ENCODE measurements around the gene EPG5.

EPG5 gene

DNA sequence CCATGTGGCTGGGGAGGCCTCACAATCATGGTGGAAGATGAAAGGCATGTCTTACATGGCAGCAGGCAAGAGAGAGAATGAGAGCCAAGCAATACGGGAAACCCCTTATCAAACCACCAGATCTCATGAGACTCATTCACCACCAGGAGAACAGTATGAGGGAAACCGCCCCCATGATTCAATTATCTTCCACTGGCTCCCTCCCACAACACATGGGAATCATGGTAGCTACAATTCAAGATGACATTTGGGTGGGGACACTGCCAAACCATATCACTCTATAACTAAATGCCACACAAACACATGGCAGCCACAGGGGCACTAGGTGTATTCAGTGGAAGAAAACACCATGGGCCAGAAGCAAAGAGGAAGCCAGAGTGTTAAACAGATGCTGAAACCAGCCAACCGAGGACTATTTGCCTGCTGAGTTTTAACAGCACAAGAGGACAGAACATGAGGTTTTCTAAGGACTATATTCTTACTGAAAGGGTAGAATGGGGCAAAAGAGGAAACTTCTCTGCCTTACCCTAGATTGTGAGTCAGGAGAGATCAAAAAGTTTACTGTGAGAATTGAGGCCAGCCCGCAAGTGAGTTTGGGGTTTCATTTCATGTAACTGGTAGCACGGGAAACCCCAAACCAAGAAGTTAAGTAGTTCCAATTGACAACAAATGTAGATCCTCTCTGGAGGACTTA lies 92.5 kb downstream of the EPG5 start:
- TF ChIP-seq, protein P1, sequence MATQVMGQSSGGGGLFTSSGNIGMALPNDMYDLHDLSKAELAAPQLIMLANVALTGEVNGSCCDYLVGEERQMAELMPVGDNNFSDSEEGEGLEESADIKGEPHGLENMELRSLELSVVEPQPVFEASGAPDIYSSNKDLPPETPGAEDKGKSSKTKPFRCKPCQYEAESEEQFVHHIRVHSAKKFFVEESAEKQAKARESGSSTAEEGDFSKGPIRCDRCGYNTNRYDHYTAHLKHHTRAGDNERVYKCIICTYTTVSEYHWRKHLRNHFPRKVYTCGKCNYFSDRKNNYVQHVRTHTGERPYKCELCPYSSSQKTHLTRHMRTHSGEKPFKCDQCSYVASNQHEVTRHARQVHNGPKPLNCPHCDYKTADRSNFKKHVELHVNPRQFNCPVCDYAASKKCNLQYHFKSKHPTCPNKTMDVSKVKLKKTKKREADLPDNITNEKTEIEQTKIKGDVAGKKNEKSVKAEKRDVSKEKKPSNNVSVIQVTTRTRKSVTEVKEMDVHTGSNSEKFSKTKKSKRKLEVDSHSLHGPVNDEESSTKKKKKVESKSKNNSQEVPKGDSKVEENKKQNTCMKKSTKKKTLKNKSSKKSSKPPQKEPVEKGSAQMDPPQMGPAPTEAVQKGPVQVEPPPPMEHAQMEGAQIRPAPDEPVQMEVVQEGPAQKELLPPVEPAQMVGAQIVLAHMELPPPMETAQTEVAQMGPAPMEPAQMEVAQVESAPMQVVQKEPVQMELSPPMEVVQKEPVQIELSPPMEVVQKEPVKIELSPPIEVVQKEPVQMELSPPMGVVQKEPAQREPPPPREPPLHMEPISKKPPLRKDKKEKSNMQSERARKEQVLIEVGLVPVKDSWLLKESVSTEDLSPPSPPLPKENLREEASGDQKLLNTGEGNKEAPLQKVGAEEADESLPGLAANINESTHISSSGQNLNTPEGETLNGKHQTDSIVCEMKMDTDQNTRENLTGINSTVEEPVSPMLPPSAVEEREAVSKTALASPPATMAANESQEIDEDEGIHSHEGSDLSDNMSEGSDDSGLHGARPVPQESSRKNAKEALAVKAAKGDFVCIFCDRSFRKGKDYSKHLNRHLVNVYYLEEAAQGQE (IDR thresholded peaks at IDR 0.05; ENCODE audit: insufficient replicate concordance, low read depth), result no peak
- TF ChIP-seq POLR2AphosphoS5 (IDR thresholded peaks at IDR 0.05; ENCODE audit: low read depth) (no peak), SPI1 (IDR thresholded peaks at IDR 0.05; ENCODE audit: borderline replicate concordance, low read depth) (no peak)
- TF ChIP-seq, protein P2, sequence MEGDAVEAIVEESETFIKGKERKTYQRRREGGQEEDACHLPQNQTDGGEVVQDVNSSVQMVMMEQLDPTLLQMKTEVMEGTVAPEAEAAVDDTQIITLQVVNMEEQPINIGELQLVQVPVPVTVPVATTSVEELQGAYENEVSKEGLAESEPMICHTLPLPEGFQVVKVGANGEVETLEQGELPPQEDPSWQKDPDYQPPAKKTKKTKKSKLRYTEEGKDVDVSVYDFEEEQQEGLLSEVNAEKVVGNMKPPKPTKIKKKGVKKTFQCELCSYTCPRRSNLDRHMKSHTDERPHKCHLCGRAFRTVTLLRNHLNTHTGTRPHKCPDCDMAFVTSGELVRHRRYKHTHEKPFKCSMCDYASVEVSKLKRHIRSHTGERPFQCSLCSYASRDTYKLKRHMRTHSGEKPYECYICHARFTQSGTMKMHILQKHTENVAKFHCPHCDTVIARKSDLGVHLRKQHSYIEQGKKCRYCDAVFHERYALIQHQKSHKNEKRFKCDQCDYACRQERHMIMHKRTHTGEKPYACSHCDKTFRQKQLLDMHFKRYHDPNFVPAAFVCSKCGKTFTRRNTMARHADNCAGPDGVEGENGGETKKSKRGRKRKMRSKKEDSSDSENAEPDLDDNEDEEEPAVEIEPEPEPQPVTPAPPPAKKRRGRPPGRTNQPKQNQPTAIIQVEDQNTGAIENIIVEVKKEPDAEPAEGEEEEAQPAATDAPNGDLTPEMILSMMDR (IDR thresholded peaks at IDR 0.05; ENCODE audit: insufficient read depth, low read length), result no peak
- no peak for DNase-seq (ENCODE audit: low read depth in 1 of 2, low spot score in 1 of 2)
- Histone ChIP-seq H3K27ac (replicated peaks) (no peak overlapping the region), H3K27me3 (ENCODE audit: insufficient read depth, poor library complexity, severe bottlenecking) (no peaks in the 10 kb centered on the region), H3K4me3 (replicated peaks; ENCODE audit: insufficient read depth, low read length) (no peak overlapping the region)

DNA sequence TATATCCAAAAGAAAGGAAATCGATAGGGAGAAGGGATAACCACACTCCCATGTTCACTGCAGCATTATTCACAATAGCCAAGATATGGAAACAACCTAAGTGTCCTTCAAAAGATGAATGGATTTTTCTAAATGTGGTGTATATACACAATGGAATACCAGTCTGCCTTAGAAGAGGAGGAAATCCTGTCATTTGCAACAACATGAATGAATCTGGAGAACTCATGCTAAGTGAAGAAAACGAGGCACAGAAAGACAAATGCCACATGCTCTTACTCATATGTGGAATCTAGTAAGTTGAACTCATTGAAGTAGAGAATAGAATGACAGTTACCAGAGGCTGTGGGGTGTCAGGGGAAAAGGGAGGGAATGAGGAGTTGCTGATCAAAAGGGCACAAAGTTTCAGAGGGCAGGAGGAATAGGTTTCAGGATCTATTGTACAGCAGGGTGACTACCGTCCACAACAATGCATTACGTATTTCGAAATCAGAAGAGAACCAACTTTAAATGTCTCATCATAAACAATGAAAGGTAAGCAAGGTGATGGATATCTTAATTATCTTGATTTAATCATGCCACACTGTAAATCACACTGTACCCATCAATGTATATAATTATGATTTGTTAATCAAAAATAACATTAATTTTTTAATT lies 95.6 kb downstream of the EPG5 start:
- no peak overlapping the region for H3K4me3 ChIP-seq (replicated peaks; ENCODE audit: insufficient read depth, low read length)
- no peak overlapping the region for H3K27ac ChIP-seq (replicated peaks)
- DNase-seq (ENCODE audit: low read depth in 1 of 2, low spot score in 1 of 2), result no peak
- H3K27me3 ChIP-seq (ENCODE audit: insufficient read depth, poor library complexity, severe bottlenecking), result no peaks in the 10 kb centered on the region
- TF ChIP-seq GABPA (IDR thresholded peaks at IDR 0.05; ENCODE audit: low read depth), result no peak
- TF ChIP-seq, protein P2 (IDR thresholded peaks at IDR 0.05; ENCODE audit: insufficient read depth, low read length), result no peak
- no peak for TF ChIP-seq SPI1 (IDR thresholded peaks at IDR 0.05; ENCODE audit: borderline replicate concordance, low read depth)
- TF ChIP-seq POLR2AphosphoS5 (IDR thresholded peaks at IDR 0.05; ENCODE audit: low read depth), result no peak
- TF ChIP-seq, protein P1 (IDR thresholded peaks at IDR 0.05; ENCODE audit: insufficient replicate concordance, low read depth), result no peak

DNA sequence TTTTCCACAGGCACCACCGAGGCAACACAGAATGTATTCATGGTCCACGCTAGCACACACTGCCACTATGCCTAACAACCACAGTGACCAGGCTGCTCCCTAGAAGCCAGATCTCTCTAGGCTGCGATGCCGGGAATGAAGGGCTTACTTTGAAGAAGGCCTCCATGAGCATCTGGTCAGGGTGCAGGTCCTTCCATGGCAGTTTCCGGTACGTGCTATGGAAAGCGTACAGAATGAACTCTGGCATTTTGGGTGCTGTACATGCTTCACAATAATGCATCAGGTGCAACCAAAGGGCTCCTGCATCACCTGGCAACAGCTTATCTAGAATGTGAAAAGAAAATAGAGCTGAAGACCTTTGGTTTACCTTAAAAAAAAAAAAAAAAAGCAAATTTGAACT lies 96.7 kb downstream of the EPG5 start:
- Histone ChIP-seq H3K4me3 (replicated peaks; ENCODE audit: insufficient read depth, low read length) (no peak overlapping the region), H3K27me3 (ENCODE audit: insufficient read depth, poor library complexity, severe bottlenecking) (no peaks in the 10 kb centered on the region), H3K27ac (replicated peaks) (no peak overlapping the region)
- no peak for DNase-seq (ENCODE audit: low read depth in 1 of 2, low spot score in 1 of 2)
- TF ChIP-seq POLR2AphosphoS5 (IDR thresholded peaks at IDR 0.05; ENCODE audit: low read depth) (no peak), GABPA (IDR thresholded peaks at IDR 0.05; ENCODE audit: low read depth) (no peak), SPI1 (IDR thresholded peaks at IDR 0.05; ENCODE audit: borderline replicate concordance, low read depth) (no peak)
- TF ChIP-seq, protein P1 (IDR thresholded peaks at IDR 0.05; ENCODE audit: insufficient replicate concordance, low read depth), result no peak
- TF ChIP-seq, protein P2 (IDR thresholded peaks at IDR 0.05; ENCODE audit: insufficient read depth, low read length), result no peak
